Ammon's horn (tissue), 1 donor: ENCODE data around the gene THEM4.

ENCODE experiments used
- DNase-seq: peaks from one replicate; pipeline ENCODE4 v3.0.0-alpha.2; 2016; ENCODE audit warnings: low spot score

THEM4 gene

DNA sequence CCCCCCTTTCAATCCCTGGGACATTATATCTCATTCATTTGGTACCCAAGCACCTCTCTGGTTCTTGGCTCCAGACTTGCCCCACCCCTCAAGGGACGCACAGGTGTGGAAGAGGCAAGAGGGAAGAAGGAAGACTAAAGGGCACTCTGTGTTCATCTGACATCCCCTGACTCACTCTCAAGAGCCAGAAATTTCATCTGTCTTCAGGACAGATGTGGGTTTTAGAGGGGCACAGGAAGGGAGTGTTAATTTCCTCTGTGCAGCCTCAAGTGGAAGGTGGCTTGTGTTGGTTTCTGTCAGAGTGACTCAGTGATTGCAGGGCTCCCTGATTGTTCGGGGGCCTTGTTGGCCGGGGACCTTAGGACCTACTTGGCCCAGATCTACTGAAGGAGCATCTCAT is 72.1 kb downstream of the THEM4 start:
- no peak for DNase-seq

DNA sequence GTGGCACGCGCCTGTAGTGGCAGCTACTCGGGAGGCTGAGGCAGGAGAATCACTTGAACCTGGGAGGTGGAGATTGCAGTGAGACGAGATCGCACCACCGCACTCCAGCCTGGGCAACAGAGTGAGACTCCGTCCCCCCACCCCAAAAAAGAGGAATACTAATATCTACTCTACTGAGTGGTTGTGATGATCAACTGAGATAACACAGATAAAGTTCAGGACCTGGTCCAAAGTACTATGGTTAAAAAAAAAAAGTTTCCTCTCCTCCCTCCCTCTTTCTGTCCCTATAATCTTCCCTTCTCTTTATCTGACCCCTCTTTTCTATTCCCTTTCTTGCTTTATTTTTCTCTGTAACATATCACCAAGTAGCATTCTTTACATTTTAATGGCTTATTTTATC is 73.7 kb downstream of the THEM4 start:
- DNase-seq: no peak

DNA sequence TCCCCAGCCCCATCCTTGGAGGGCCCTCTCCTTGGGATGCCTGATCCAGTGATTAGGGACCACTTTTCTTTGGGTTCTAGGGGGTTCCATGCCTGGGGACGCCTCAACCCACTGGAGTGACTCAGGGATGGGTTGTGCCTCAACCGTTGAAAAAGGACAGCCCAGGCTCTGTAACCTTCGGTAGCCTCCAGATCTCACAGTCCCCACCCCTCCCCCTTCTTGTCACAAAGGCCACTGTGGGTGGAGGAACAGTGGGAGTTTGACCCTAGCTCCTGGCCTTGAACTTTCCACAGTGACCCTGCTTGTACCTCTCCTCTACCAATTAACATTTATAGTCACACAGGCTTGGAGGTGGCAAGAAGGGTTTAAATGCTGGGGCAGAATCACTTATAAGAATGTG is 75.1 kb downstream of the THEM4 start:
- DNase-seq: no peak

- peak; percentile 30 for DNase-seq
Observed at GRCh38 chr1:151833172-151833900, 76.0 kb downstream of the THEM4 start.

- peak; percentile 71 for DNase-seq
Observed at GRCh38 chr1:151832318-151832980, 76.9 kb downstream of the THEM4 start.

- no peak for DNase-seq
Observed at GRCh38 chr1:151831605-151832004, 77.7 kb downstream of the THEM4 start, which contains the start of gene RORC. TSS of gene RORC (minus strand) at chr1:151831802. CDS start at chr1:151831764, 38 bp downstream.

- DNase-seq: no peak
Observed at GRCh38 chr1:151831256-151831591, 78.1 kb downstream of the THEM4 start.

GRCh38 chr1:151830055-151830454 is 79.3 kb downstream of the THEM4 start:
- DNase-seq: no peak

DNA sequence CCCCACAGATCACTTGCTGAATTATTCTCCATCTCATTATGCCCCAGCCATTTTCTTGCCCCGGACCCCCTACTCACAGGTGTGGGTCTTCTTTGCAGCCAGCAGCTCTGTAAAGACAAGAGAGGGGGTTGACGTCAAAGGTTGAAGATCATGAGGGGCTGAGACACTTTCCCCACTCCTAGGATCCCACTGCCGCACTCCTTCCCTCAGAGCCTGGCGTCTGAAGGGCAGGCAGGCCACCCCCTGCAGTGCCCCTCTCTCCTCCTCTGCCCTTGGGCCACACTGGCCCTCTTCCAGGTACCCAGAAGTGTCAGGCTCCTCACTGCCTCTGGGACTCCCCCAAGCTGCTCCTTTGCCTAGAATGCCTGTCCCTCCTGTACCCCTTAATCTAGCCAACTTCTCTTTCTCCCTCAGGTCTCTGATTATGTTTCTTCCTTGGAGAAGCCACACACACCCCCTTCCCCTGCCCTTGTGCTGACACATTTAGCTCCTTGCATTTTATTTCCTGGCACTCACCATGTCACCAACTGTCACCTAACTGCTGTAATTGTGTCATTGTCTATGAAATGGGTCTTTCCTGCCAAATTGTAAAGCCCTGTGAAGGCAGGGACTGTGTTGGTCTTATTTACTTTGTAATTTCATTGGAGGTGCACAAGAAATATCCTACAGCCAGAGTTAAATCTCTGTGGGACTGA is 79.8 kb downstream of the THEM4 start:
- no peak for DNase-seq

DNA sequence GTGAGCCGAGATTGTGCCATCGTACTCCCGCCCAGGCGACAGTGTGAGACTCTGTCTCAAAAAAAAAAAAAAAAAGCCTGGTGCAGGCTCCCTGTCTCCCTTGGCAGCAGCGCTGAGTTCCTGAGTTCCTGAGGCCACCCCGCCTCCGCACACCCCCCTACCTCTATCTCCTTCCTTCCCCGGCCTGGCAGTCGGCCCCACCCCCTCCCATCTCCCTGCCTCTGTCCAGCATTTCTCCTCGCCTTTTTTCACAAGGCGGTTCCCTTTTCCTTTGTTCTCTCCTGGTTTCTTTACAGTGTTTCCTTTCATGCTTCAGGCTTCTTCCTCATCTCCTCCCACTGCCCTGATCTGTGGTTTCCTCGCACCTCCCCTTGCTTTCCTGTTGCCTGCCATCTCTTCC is 80.4 kb downstream of the THEM4 start:
- DNase-seq: no peak

GRCh38 chr1:151827853-151828252 is 81.5 kb downstream of the THEM4 start:
- DNase-seq: no peak

DNA sequence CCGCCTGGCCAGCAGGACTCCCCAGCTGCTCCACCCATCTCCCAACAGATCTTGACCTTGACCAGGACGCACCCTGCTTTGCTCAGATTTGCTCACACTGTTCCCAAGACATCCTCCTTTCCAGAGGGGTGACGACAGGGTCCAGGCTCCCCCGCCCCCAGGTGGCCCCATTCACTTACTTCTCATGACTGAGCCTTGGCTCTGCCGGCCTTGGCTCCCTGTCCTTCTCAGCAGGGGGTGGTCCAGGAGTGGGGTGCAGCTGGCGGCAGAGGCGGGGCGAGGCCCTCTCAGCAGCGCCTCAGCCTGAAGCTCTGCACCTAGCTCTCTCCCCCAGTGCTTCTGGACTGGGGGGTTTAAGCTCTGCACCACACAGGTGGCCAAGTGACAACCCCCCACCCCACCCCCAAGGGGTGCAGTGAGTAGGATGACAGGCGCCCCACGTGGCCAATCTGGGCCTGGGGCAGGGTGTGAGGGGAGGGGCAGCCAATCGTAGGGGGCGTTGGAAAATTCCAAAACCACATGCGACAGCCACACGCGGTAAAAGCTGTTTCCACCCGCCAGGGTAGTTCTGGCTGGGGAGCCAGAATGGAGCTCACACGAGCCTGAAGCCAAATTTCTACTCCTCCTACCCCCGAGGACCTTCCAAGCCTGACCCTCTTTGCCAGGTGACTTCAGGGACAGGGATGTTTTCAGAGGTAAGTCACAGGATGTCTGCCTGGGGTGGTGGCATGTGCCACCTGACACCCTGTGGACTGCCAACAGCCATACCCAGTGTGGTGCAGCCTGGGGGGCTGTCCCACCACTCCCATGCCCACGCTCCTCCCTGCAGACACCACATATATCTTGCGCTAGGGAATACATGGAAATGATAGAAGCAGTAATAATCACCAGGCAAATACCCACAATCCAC is 83.3 kb downstream of the THEM4 start:
- DNase-seq: no peak

- DNase-seq: no peak
Observed at GRCh38 chr1:151825204-151825603, 84.1 kb downstream of the THEM4 start.
